SK-N-SH (cell line): ENCODE measurements around the gene SLC24A3.

Experiments used
- CTCF ChIP-seq: fragments of 200-600 bp; sonication (generic); IDR thresholded peaks from 2 replicates; pipeline ENCODE4 v1.6.1; 2017; ENCODE audit warnings: antibody characterized with exemption, mild to moderate bottlenecking, moderate library complexity
- EP300 ChIP-seq, 2 experiments: IDR thresholded peaks; 2 replicates each; pipeline versions ENCODE4 v1.4.0 to v1.6.1; 2012; ENCODE audit warnings: borderline replicate concordance in 1 of 2, low read depth in 1 of 2, low read length in 1 of 2
- GABPA ChIP-seq: IDR thresholded peaks from 2 replicates; pipeline ENCODE4 v1.4.0; 2012; ENCODE audit warnings: low read depth, mild to moderate bottlenecking
- GATA2 ChIP-seq: sonication (generic); formaldehyde crosslinking; IDR thresholded peaks from 2 replicates; pipeline ENCODE4 v1.5.0; 2020; ENCODE audit warnings: mild to moderate bottlenecking, missing genetic modification reagents
- NRF1 ChIP-seq: IDR thresholded peaks from 2 replicates; pipeline ENCODE4 v1.6.1; 2012; ENCODE audit warnings: low read depth, mild to moderate bottlenecking, low read length
- RCOR1 ChIP-seq: fragments of 150-350 bp; IDR thresholded peaks from 2 replicates; pipeline ENCODE4 v1.6.1; 2017; ENCODE audit warnings: antibody characterized with exemption, low read length
- REST ChIP-seq: IDR thresholded peaks from 2 replicates; pipeline ENCODE4 v1.6.1; 2012; ENCODE audit warnings: mild to moderate bottlenecking, low read depth, low read length, moderate library complexity
- TAF1 ChIP-seq: IDR thresholded peaks from 2 replicates; pipeline ENCODE4 v1.6.1; 2012; ENCODE audit warnings: low read depth, mild to moderate bottlenecking, low read length, moderate library complexity, borderline replicate concordance

GRCh38 chr20:19727251-19727847 is 514.9 kb downstream of the SLC24A3 start:
- no peak for TF ChIP-seq REST
- no peak for TF ChIP-seq RCOR1
- TF ChIP-seq EP300 (IDR thresholded peaks at IDR 0.05; ENCODE audit: borderline replicate concordance in 1 of 2, low read depth in 1 of 2, low read length in 1 of 2) = no peak
- TF ChIP-seq CTCF = no peak
- no peak for TF ChIP-seq NRF1
- TF ChIP-seq GATA2 = no peak
- no peak for TF ChIP-seq TAF1
- no peak for TF ChIP-seq GABPA
